ENCODE data around the gene NKIRAS1.
"Not testable (repeated sequence)": the region's sequence is repeated elsewhere in the genome, so short reads cannot be mapped to it uniquely, and the experiment has no call there.

Gene NKIRAS1

DNA sequence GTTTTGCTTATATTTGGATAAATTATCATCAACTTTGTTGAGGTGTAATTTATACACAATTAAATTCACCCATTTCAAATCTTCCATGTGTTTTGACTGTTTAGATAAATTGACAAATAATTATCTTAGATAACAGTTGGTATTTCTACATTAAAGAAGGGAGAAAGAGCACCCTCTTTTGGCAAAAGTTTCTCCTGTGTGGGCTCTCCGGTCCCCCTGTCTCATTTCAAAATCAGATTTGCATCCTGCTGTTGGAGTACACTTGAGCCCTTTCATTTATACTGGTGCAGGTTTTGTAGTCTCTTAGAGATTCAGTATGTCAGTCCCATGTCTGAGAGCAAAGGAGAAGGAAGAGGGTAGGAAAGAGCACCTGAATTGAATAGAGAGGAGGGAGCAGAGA lies 49.4 kb downstream of the NKIRAS1 start:
- no peak for DNase-seq

DNA sequence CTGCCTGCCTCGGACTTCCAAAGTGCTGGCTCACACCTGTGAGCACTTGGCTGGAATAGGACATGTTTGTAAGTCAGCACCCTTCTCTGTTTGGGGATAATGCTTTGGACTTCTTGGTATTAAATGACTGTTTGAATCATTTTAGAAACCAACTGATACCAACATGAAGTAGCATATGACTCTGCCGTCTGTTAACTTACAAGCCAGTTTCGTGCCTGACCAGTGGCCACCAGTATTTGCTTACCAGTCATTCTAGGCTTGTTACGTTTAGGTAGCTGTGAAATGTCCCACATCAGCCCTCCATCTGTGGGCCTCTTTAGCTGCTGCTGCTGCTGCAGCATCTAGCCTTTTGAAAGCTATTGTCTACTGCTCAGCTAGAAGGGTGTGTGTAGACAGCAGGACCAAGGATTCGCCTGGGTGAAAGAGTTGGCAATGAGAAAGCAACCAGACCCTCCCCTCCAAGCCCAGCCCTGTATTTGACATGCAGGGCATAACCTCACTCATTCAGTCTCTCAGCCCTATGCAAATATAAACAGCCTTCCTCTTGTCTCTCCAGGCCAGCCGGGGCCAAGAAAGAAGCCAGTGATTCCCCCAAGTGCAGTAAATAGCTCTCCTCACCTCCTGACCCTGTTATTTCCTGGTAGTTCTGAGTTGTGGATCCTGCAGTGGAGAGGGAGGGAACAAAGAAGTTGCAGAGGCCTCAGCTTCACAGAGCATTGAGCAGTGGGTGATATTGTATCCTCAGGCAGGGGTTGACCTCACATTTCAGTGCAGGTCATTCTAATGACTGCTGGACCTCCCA lies 51.0 kb downstream of the NKIRAS1 start:
- no peak for DNase-seq

GRCh38 chr3:23864931-23865330 lies 51.9 kb downstream of the NKIRAS1 start:
- no peak for DNase-seq

DNA sequence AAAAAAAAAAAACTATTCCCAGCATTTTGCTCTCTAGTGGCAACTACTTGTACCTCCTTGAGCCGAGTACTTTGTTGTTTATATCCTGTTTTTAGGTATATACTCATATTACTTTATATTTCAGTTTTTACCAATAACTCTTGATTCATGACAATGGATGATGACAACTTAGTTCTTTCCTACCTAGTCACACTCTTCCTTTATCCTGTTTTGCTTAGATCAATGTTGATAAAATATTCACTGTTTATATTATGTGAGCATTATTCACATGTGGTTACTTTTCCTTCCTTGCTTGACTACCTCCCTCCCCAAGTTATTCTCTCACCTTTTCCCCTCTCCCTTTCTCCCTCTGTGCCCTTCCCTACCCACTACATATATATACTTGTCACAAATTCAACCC lies 53.7 kb downstream of the NKIRAS1 start:
- DNase-seq, result no peak

DNA sequence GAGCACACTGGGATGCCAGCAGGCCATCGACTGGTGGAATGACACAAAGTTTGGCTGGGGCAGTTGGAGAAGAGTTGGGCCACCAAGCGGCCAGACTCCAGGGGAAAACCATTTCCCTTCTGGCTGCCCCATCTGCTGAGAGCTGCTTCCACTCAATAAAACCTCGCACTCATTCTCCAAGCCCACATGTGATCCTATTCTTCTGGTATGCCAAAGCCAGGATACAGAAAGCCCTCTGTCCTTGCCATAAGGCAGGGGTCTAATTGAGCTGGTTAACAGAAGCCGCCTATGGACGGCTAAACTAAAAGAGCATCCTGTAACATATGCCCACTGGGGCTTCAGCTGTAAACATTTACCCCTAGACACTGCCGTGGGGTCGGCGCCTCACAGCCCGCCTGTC lies 55.1 kb downstream of the NKIRAS1 start:
- no peak for DNase-seq

DNA sequence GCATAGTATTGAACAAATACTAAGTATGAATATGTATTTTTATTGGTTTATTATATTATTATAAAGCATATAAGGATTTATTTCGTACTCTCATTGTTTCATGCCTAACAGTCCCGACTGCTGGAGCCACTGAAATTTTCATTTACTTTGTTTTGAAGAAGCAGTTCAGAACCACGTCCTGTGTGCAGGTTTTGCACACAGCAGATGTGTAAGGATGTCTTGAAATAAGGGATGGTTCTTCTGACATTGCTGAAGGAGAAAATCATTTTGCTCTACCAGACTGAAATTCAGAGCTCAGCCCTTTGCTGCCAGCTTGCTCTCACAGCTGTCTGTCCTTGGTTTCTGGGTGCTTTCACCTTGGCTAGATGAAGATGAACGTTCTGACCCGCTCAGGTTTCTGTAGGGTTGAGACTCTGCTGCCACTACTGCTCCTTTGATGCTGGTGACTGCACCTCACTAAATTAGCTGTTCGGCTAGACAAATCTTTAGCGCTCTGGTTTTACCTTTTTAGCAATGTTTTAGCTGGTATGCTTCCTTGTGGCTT lies 56.9 kb downstream of the NKIRAS1 start:
- DNase-seq, result no peak

DNA sequence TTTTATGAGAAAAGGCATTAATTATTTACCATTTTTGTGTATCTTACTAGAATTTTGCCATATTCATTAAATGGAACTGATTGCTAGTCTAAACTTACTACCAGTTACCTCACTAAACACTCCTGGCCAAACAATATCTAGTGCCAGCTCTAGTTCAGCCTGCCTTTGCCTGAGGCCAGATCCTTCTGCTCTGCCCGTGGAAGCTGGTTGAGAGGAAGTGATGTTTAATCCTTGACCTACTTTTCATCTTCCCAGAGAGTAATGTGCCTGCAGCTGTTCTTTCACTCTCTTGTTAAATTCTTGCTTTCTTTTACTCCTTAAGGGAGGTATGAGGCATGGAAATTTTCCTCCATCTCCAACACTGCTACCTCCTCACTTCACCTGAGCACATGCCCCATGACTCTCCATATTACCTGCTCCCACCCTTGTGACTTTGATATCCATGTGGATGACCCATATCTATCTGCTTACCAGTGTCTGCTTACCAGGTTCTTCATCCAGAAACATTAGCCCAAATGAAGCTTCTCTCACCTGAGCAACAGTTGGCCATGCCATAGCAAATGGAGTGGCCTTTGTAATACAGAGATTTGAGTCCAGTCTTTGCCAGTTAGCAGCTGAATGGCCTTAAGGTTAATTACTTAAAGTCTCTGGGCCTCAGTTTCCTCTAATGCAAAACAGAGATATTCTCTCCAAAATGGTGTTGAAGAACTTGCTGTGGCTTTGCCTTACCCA lies 57.6 kb downstream of the NKIRAS1 start:
- DNase-seq, result no peak

DNA sequence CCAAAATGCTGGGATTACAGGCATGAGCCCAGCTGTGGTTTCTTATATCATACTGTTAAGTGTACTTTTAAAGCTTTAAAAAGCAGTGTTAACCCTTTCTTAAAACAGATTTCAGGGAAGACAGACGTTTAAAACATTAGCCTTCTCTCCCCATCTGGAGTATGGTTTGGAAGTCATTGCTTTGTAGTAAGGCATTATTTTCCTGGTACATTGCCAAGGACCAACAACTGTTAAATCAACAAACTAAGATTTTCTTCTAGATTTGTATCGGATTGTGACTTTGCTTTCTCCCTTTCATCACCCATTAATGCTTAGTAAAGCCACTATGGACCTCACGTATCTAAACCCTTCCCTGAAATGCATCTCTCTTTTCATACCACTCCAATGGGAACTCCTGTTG lies 60.5 kb downstream of the NKIRAS1 start:
- no peak for DNase-seq

- DNase-seq, result not testable (repeated sequence)
Measured at GRCh38 chr3:23849462-23849861, 67.3 kb downstream of the NKIRAS1 start.

DNA sequence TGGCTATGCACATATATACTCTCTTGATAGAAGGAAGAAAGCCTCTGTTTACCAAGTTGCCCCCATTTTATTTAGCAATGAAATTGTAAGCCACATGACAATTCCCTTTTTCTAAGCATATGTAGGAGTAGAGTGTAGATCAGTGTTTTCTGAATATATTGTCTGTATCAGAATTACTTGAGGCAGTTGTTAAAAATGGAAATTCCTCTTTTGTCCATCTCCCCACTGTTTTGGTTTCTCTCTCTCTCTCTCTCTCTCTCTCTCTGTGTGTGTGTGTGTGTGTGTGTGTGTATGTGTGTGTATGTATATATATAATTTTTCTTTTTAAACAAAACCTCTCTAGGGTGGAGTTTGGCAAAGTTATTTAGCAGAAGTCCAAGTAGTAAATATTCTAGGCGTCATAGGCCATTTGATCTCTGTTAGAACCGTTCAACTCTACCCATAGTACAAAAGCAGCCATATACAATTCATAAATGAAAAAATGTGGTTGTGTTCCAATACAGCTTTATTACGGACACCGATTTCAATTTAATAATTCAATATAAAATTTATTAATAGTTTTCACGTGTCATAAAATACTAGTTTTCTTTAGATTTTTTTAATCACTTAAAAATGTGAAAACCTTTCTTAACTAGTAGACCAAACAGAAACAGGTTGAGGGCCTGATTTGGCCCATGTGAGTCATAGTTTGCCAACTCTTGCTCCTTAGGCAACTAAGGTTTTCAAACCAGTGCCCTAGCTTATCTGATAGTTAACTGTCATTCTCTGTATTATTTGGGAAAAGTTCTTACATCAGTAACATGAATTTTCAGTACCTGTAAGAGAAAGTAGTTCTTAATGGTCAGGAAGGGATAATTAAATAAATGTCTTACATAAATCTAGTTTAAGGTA lies 71.2 kb downstream of the NKIRAS1 start:
- no peak for DNase-seq

GRCh38 chr3:23843869-23844268 lies 72.9 kb downstream of the NKIRAS1 start:
- DNase-seq, result no peak

Measured in activated CD8-positive, alpha-beta memory T cell treated with anti-CD3 and anti-CD28 coated beads for 24 hours (primary cell).